HG02678 (cell line): ENCODE measurements around the gene RANBP17.
"Not testable (repeated sequence)": the region's sequence is repeated elsewhere in the genome, so short reads cannot be mapped to it uniquely, and the experiment has no call there.

ENCODE experiments used
- ATAC-seq: cut with Tn5 transposase; IDR thresholded peaks from one replicate; pipeline ENCODE4 v1.9.1; 2021; ENCODE audit warnings: mild to moderate bottlenecking, moderate library complexity; ENCODE audit not compliant: unreplicated experiment

Gene RANBP17

DNA sequence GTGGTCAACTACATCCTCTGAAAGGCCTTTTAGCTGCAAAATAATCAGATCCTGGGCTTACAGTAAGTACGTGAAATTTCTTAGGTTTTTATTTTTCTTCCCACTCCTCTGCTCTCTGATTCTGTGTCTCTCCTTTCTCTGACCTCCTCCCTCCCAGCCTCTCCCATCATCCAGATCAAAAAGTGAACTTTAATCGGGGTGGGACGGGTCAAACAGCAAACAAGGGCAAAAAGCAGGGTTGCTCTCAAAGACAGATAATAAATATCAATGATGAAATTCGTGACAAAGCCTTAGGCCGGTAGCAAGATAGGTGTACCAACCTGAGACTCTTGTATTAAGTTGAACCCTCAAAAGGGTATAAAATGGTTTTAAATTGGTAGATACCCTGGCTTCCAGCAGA is 76.1 kb downstream of the RANBP17 start:
- ATAC-seq = no peak

DNA sequence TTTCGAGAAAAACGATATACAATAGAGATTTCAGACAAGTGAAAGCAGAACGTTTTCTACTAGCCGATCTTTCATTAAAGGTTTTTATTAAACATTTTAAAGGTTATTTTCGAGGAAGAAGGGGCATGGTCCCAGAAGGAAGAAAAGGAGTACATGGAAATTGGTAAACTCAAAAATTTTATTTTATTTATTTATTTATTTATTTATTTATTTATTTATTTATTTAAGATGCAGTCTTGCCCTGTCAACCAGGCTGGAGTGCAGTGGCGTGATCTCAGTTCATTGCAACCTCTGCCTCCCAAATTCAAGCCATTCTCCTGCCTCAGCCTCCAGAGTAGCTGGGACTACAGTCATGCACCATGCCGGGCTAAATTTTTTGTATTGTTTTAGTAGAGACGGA is 77.4 kb downstream of the RANBP17 start:
- ATAC-seq = no peak

DNA sequence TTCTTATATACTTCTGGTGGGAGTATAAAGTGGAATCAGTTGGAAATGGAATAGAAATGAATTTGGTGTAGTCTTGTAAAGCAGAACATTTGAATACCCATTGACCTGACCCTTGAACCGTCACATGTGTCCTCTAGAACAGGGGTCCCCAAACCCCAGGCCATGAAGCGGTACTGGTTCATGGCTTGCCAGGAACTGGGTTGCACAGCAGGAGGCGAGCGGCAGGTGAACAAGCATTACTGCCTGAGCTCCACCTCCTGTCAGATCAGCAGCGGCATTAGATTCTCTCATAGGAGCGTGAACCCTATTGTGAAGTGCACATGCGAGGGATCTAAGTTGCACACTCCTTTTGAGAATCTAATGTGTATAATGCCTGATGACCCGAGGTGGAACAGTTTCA is 80.0 kb downstream of the RANBP17 start:
- ATAC-seq = no peak

DNA sequence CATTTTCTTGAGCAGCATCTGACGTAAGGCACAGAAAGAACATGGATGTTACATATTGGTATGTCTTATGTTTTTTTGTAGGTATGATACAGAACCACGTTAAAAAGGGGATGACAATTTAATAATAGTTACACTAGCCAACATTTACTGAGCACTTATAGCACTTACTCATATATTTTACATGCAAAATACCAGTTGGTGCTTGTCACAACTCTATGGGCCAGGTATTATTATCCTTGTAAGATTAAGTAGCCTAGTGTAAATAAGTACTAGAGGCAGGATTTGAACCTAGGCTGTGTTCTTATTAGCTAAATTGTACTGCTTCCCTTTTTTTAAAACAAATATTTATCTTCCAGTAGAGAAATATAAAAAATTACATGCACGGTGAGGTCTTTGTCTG is 83.5 kb downstream of the RANBP17 start:
- no peak for ATAC-seq

DNA sequence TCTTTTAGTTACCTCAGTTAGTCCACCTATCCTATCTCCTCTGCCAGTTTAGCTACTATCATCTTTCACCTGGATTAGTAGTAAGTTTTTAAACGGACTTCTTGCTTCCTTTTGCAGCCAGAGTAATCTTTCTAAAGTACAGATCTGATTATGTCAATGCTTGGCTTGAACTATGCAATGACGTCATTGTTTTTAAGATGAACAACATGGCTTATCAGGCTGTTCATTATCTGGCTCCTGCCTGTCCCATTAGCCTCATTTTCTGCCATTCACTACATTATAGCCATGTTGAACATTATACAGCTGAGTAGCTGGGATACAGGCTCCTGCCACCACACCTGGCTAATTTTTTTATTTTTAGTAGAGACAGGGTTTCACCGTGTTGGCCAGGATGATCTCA is 98.7 kb downstream of the RANBP17 start:
- ATAC-seq = no peak

DNA sequence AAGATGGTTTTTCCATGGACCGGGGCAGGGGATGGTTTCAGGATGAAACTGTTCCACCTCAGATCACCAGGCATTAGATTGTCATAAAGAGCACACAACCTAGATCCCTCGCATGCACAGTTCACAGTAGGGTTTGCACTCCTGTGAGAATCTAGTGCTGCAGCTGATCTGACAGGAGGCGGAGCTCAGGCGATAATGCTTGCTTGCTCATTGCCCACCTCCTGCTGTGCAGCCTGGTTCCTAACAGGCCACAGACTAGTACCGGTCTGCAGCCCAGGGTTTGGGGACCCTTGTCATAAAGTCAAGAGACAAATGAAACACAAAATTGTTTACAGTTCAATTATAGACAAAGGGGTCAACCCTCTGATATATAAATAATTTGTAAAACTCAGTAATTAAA is 101.7 kb downstream of the RANBP17 start:
- no peak for ATAC-seq

DNA sequence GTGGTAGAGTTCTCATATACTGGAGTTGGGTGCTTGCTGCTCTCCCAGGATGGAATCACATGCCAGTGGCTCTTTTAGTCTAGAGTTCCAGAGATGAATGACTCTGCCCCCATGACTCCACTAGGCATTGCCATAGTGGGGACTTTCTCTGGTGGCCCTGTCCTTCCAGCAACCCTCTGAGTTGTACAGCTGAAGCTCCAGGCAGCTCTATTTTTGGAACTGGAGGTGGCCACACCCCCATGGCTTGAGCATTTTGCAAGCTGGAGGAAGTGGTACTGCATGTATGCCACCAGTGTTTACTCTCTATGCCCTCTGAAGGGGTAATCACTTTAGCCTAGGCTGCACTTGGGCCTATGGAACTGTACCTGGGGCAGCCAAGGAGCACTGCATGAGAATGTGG is 112.6 kb downstream of the RANBP17 start:
- no peak for ATAC-seq

DNA sequence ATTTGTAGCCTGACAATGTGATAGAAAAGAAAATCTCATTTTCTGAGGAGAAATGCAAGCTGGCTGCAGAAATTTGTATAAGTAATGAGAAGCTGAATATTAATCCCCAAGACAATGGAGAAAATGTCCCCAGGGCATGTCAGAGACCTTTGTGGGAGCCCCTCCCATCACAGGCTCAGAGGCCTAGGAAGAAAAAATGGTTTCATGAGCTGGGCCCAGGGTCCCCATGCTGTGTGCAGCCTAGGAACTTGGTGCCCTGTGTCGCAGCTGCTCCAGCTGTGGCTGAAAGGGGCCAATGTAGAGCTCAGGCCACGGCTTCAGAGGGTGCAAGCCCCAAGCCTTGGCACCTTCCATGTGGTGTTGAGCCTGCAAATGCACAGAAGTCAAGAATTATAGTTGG is 118.4 kb downstream of the RANBP17 start:
- not testable (repeated sequence) for ATAC-seq

DNA sequence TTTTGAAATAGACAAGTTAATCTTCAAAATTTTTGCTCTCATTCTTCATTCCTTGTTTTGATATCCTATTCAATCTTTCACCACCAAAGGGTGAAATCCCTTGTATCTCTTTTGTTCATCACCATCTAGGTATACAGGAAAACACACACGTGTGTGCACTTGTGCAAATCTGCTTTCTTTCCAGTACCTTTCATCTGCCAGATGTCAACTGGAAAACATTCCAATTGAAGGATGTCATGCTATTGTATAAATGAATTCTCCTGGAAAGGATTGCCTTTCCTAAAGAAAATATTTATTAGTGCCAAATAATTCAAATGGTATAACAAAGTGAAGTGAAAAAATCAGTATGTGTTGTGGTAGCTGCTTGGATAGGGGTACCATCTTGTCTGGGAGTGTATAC is 123.7 kb downstream of the RANBP17 start:
- ATAC-seq = no peak

DNA sequence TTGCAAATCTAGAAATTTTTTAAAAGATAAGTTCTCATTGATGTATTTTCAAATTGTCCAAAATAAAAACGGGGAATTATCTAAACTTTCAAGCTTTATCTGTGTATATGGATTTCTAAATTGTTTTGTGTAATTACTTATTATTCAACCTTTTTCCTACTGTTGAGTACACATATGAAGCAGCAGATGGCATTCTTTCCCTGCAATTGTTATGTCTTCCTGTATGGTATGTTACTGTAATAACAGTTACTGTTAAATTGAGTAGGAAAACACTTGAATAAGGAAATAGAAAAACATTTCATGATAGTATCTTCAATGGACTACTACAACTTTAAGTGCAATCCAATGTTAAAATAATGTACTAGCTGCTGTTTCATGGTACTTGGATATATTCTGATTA is 124.8 kb downstream of the RANBP17 start:
- ATAC-seq = no peak

DNA sequence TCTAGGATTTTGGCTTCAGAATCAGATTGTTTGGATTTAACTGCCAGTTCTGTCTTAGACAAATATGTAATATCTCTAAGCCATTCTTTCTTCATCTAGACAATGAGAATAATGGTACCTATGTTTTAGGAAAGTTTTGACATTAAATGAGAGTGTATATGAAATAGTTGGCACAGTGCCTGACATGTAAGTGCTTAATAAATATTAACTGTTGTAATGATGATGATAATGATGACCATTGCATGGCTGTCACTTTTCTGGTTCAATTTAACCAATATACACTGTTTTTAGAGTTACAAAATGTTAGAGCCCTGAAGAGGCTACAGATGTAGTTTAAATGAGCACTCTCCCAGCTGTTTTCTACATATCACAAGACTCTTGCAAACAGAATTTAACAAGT is 131.7 kb downstream of the RANBP17 start:
- no peak for ATAC-seq

DNA sequence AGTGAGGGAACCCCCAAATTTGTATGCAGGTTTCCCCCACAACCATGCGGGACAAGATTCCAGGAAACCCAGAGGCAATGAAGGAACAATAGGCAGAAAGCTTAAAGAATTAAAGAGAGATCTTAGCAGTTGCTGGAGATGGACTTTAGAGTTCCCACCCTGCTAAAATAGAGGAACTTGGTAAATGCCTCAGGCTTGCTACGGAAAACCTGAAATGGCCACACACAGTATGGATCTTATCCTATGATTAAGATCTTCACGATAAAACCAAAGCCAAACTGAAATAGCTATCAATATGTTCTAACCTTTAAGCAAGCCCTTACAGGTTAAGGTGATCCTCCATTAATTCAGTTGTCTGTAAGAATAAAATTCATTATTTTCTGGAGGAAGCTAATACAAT is 148.3 kb downstream of the RANBP17 start:
- ATAC-seq = no peak

DNA sequence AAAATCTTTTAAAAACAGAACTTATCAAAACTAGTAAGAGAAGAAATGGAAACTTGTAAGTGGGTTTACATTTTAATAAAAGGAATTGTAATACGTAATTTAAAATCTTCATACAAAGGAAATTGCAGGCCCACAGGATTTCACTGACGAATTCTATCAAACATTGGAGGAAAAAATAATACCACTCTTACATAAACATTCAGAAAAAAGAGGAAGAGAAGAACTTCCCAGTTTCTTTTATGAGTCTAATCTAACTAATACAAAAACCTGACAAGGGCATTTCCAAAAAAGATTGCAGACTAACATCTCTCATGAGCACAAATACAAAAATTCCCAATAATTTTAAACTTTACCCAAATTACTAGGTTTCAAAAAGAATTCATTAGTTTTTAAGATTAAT is 149.0 kb downstream of the RANBP17 start:
- no peak for ATAC-seq

DNA sequence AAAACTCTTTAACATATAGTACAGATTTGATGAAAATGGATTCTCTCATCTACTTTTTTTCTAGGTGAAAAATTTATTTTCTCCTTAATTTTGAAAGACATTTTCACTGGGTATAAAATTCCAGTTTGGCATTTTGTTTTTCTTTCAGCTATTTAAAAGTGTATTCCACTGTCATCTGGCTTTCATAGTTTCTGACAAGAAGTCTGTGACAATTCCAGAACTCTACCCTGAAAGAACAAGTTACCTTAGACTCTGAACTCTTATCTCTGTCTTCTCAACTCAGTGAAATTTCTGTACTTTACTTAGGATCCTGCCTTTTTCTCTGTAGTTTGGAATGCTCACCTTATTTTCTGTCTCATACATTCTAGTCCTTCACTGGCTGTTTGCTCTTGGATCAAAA is 161.7 kb downstream of the RANBP17 start:
- no peak for ATAC-seq

DNA sequence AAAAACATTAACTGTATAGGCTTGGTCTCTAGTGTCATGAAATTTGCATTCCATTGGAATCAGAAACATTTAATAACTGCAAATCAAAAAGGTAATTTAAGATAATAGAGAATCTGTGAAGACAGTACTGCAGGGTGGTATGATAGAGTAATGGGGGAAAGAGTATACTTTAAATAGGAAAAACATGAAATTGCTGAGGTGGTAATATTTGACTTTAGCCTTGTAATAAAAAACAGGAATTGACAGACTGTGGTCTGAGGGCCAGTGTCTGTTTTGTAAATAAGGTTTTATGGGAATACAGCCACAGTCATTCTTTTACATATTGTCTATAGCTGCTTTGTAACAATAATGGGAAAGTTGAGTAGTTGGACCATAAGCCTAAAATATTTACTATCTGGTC is 162.3 kb downstream of the RANBP17 start:
- no peak for ATAC-seq

DNA sequence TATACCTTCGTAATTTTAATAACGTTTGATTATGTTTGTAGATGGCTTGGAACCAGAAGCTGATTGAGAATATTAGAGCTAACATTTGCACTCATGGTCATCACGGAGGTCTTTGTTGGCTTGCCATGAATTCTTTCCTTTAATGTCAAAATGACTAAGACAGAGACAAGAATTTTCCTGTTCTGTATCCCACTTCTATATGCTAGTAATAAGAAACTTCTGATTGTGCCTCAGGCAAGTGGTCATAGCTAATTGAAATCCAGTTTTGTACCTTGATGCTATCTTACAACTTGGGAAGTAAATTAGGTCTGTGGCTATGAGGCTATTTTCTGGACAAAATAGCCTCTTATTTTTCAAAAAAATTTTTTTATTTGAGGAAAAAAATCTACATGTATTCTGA is 167.6 kb downstream of the RANBP17 start:
- ATAC-seq = no peak

DNA sequence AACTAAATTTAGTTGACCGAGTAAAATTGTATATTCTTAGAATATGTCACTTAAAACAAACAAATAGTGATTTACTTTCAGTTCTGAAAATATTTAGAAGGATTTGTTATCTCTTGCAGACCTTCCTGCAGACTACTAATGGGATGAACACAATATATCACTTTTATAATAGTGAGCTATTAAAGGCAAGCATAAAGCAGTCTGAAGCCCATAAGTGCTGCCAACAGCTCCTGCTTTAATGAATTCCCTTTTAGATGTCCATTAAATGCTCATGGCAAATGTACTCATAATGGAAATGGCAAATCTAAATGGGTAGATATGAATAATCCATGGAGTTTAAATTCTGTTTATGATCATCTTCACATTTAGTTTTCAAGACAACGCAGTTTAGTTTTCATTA is 170.2 kb downstream of the RANBP17 start:
- no peak for ATAC-seq

DNA sequence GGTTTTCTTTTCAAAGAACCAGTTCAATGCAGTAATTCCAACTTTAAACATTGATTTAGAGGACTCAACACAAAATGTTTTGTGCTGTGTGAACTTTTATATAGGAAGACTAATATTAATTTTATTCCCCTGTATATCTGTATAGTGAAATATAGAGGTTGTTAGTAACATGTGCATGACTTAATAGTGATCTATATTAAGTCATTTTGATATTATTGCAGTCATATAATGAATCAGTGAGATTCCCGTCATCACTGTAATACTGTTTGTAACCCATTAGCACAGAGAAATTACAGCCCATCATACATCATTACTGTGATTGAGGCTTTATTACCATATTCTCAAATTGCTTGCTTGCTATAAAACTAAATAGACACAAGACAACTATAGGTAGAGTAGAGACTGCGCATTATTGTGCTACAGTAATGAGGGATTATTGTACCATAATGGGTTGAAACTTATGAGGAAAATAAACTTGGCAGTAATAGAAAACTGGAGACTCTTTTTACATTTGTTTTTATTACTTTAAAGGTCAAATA is 170.7 kb downstream of the RANBP17 start:
- ATAC-seq = no peak

DNA sequence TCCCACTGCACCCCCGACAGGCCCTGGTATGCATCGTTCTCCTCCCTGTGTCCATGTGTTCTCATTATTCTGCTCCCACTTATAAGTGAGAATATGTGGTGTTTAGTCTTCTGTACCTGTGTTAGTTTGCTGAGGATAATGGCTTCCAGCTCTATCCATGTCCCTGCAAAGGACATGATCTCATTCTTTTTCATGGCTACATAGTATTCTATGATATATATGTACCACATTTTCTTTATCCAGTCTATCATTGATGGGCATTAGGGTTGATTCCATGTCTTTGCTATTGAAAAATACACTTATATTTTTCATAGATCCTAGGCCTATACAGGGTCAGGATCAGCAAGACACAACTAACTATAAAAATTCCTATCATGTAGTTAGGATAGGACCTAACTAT is 180.1 kb downstream of the RANBP17 start:
- not testable (repeated sequence) for ATAC-seq

DNA sequence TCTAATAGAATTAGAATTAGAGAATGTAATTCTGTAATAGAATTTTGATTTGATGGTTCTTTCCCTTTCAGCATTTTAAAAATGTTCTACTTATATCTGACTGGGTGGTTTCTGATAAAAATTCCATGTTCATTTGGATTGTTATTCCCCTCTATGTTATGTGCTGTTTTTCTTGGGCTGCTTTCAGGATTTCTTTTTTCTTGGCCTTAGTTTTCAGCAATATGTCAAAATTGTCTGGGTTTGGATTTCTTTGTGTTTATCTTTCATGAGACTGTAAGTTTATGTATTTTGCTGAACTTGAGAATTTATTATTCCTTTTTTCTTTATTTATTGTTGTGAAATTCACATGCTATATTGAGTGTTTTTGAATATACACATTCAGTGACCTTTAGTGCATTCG is 189.1 kb downstream of the RANBP17 start:
- no peak for ATAC-seq

DNA sequence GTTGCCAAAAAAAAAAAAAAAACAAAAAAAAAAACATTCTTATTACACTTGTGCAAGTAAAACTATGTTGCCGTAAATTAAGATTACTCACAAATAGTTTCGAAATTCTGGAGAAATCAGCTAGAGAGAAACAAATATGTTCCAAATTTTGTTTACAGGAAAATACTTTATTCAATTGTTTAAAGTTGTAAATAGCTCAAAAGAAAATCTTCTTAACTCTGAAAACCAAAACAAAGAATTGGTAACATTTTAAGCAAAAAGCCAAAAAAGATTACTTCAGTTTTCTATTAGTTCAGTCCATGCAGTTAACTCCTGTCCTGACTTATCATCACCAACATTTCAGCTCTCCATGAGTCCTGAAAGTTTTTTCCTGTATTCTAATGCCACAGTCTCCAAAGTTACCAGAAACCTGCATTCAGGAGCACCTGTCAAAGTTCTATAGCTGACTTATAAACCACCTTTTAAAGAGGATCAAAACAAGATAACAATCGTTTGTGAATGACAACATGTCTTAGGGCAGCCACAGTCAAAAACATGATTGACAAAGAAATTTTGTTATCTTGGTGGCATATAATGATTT is 194.1 kb downstream of the RANBP17 start:
- ATAC-seq = no peak

DNA sequence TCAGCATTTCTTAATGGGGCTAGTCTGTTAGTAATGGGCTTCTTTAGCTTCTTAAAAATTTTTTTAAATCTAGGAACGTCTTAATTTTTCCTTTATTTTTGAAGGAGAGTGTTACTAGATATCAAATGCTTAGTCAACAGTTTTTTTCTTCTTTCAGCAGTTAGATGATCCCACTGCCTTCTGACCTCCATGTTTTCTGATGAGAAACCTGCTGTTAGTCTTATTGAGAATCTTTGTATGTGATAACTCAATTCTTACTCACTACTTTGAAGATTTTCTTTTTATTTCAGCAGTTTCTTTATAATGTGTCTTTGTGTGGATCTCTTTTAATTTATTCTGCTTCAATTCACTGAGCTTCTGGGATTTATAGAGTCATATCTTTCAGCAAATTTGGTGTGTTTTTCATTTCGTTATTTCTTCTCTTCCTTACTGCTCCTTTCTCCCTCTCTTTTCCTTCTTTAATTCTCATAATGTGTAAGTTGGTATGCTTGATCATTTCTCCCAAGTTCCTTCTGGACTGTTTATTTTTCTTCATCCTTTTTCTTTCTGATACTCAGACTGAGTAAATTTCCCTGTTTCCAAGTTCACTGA is 205.8 kb downstream of the RANBP17 start:
- ATAC-seq = no peak

DNA sequence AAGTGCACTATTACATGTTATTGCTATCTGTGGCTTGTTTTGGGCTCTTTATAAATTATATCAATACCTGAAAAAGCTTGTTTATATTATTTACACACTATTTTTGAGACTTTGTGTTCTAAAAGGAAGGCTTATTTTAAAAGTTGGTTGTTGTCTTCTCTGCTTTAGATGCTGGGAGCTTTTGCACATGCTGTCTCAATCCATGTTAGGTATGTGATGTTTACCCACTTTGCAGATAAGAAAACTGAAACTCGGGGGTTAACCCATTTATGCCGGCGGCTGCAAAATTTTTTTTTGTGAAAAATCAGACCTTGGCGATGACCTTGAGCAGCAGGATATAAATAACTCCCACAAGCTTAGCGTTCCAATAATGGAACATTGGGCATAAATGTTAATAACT is 212.9 kb downstream of the RANBP17 start:
- ATAC-seq = no peak
